HG03521 (cell line): ENCODE measurements around the gene TMEM108.

Experiments
- ATAC-seq: cut with Tn5 transposase; IDR thresholded peaks from one replicate; pipeline ENCODE4 v1.9.1; 2021; ENCODE audit warnings: mild to moderate bottlenecking, moderate library complexity; ENCODE audit not compliant: unreplicated experiment

Gene TMEM108

GRCh38 chr3:133159498-133160475, 121.6 kb downstream of the TMEM108 start:
- ATAC-seq = no peak

GRCh38 chr3:133161656-133162055, 123.5 kb downstream of the TMEM108 start:
- ATAC-seq = no peak

GRCh38 chr3:133162265-133162664, 124.1 kb downstream of the TMEM108 start:
- no peak for ATAC-seq

- ATAC-seq = no peak
Observed at GRCh38 chr3:133162670-133163305, 124.6 kb downstream of the TMEM108 start.

GRCh38 chr3:133167340-133168024, 129.3 kb downstream of the TMEM108 start:
- no peak for ATAC-seq

GRCh38 chr3:133168025-133168401, 129.8 kb downstream of the TMEM108 start:
- no peak for ATAC-seq

GRCh38 chr3:133169331-133170068, 131.3 kb downstream of the TMEM108 start:
- no peak for ATAC-seq

- ATAC-seq = no peak
Observed at GRCh38 chr3:133171831-133172230, 133.6 kb downstream of the TMEM108 start.

GRCh38 chr3:133181392-133182150, 143.4 kb downstream of the TMEM108 start:
- ATAC-seq = no peak

GRCh38 chr3:133187870-133188379, 149.7 kb downstream of the TMEM108 start:
- ATAC-seq = no peak

GRCh38 chr3:133188996-133189395, 150.8 kb downstream of the TMEM108 start:
- ATAC-seq = no peak

- ATAC-seq = no peak
Observed at GRCh38 chr3:133189893-133190292, 151.7 kb downstream of the TMEM108 start.

- ATAC-seq = no peak
Observed at GRCh38 chr3:133191818-133192217, 153.6 kb downstream of the TMEM108 start.

- no peak for ATAC-seq
Observed at GRCh38 chr3:133192363-133192945, 154.3 kb downstream of the TMEM108 start.

GRCh38 chr3:133192967-133193366, 154.8 kb downstream of the TMEM108 start:
- ATAC-seq = no peak

GRCh38 chr3:133196527-133196926, 158.3 kb downstream of the TMEM108 start:
- no peak for ATAC-seq

- no peak for ATAC-seq
Observed at GRCh38 chr3:133197619-133198018, 159.4 kb downstream of the TMEM108 start.

- no peak for ATAC-seq
Observed at GRCh38 chr3:133206921-133207320, 168.7 kb downstream of the TMEM108 start.

GRCh38 chr3:133208184-133208583, 170.0 kb downstream of the TMEM108 start:
- ATAC-seq = no peak
